B cell (primary cell): Measurements from ENCODE around the gene ALDH1A1. TPM values are rescaled to one million over a fixed set of nuclear protein-coding genes. Genes with fewer than 3 reads are reported as not detected.

Experiments
- ATAC-seq: fragments of 200-7000 bp; cut with Tn5 transposase; one replicate; pipeline ENCODE4 v1.10.0; 2021; ENCODE audit warnings: low read depth, mild to moderate bottlenecking, moderate number of reproducible peaks, moderate library complexity
- CTCF ChIA-PET: fragments of 350-600 bp; sonication (Branson Sonifier 250); formaldehyde crosslinking; loops from one replicate; lab custom pipeline; 2021; ENCODE audit warnings: antibody characterized with exemption, inconsistent platforms; lab: Charles Lee
- POLR2A ChIA-PET: fragments of 350-600 bp; sonication (Branson Sonifier 250); formaldehyde crosslinking; loops from one replicate; lab custom pipeline; 2021; ENCODE audit warnings: antibody characterized with exemption; lab: Charles Lee
- DNase-seq: peaks from one replicate; pipeline ENCODE4 v3.0.0; 2013
- H2AFZ ChIP-seq: 2 replicates; pipeline ENCODE4 v1.6.1; 2012; ENCODE audit warnings: mild to moderate bottlenecking, low read depth, low read length; ENCODE audit not compliant: insufficient read depth, poor library complexity, severe bottlenecking
- H3K27ac ChIP-seq, 2 donors: 1 replicate in 1 of 2; 2 replicates in 1 of 2; pipeline ENCODE4 v1.5.1; 2012 to 2013; ENCODE audit warnings: low read length in 2 of 2, mild to moderate bottlenecking in 2 of 2, moderate library complexity in 1 of 2
- H3K27me3 ChIP-seq, 4 experiments: fragments of 200-600 bp in 1 of 4; sonication (generic) in 1 of 4; replicated peaks in 1 of 4; 1 replicate in 2 of 4; 2 replicates in 2 of 4; pipeline versions ENCODE4 v1.6.1 to v1.7.0; 2013 to 2016; ENCODE audit warnings: low read length in 3 of 4, mild to moderate bottlenecking in 2 of 4, mixed read lengths in 1 of 4, moderate library complexity in 1 of 4; ENCODE audit not compliant: insufficient read depth in 4 of 4, control insufficient read depth in 3 of 4; ENCODE audit errors: control extremely low read depth in 1 of 4
- H3K36me3 ChIP-seq, 2 experiments: replicated peaks in 1 of 2; 1 replicate in 1 of 2; 2 replicates in 1 of 2; pipeline versions ENCODE4 v1.6.1 to v1.7.1; 2013; ENCODE audit warnings: low read length in 1 of 2; ENCODE audit not compliant: insufficient read depth in 2 of 2, control insufficient read depth in 1 of 2; ENCODE audit errors: control extremely low read depth in 1 of 2, extremely low read depth in 1 of 2
- H3K4me1 ChIP-seq, 2 donors: fragments of 200-600 bp in 1 of 2; sonication (generic) in 1 of 2; 1 replicate in 1 of 2; 2 replicates in 1 of 2; pipeline versions ENCODE4 v1.5.1 to v1.6.1; 2013 to 2017; ENCODE audit warnings: low read length in 2 of 2; ENCODE audit not compliant: control insufficient read depth in 2 of 2, insufficient read depth in 2 of 2
- H3K4me2 ChIP-seq: replicated peaks from 2 replicates; pipeline ENCODE3; 2012; ENCODE audit warnings: mild to moderate bottlenecking, low read depth, low read length; ENCODE audit not compliant: poor library complexity, severe bottlenecking
- H3K4me3 ChIP-seq, 5 experiments: fragments of 200-600 bp in 1 of 5; sonication (generic) in 1 of 5; 1 replicate in 3 of 5; 2 replicates in 2 of 5; pipeline versions ENCODE4 v1.5.1 to v1.7.0; 2011 to 2016; ENCODE audit warnings: low read length in 4 of 5, mild to moderate bottlenecking in 4 of 5, low read depth in 2 of 5, control low read depth in 1 of 5, moderate library complexity in 1 of 5; ENCODE audit not compliant: insufficient read depth in 1 of 5; ENCODE audit errors: control extremely low read depth in 1 of 5, extremely low read depth in 1 of 5
- H3K79me2 ChIP-seq: fragments of 200-600 bp; sonication (generic); one replicate; pipeline ENCODE4 v1.6.0; 2016; ENCODE audit warnings: low read length; ENCODE audit not compliant: control insufficient read depth, insufficient read depth
- H3K9ac ChIP-seq: fragments of 200-600 bp; sonication (generic); 2 replicates; pipeline ENCODE4 v1.6.1; 2017; ENCODE audit warnings: mild to moderate bottlenecking, low read length, moderate library complexity
- H3K9me3 ChIP-seq, 3 donors: one replicate each; pipeline versions ENCODE4 v1.6.1 to v1.7.1; 2013; ENCODE audit warnings: low read length in 2 of 3; ENCODE audit not compliant: control insufficient read depth in 2 of 3, insufficient read depth in 1 of 3; ENCODE audit errors: control extremely low read depth in 1 of 3
- H4K20me1 ChIP-seq: 2 replicates; pipeline ENCODE4 v1.6.0; 2012; ENCODE audit warnings: mild to moderate bottlenecking, low read length; ENCODE audit not compliant: insufficient read depth, control insufficient read depth, poor library complexity, severe bottlenecking
- H3K27ac Mint-ChIP-seq: one replicate; pipeline ENCODE4 v1.8.0; 2021; ENCODE audit warnings: mixed read lengths
- H3K27me3 Mint-ChIP-seq: one replicate; pipeline ENCODE4 v1.8.0; 2021; ENCODE audit warnings: mixed read lengths
- H3K4me1 Mint-ChIP-seq: one replicate; pipeline ENCODE4 v1.8.0; 2021; ENCODE audit warnings: mixed read lengths
- H3K4me3 Mint-ChIP-seq: one replicate; pipeline ENCODE4 v1.8.0; 2021; ENCODE audit warnings: mixed read lengths
- H3K9me3 Mint-ChIP-seq: one replicate; pipeline ENCODE4 v1.8.0; 2022; ENCODE audit warnings: mixed read lengths; ENCODE audit not compliant: insufficient read depth
- CTCF ChIP-seq: fragments of 200-600 bp; IDR thresholded peaks from one replicate; pipeline ENCODE4 v1.8.0; 2022; ENCODE audit warnings: antibody characterized with exemption, mild to moderate bottlenecking
- EZH2 ChIP-seq: IDR thresholded peaks from 2 replicates; pipeline ENCODE4 v1.6.1; 2012; ENCODE audit warnings: borderline replicate concordance, low read depth, mild to moderate bottlenecking, moderate library complexity, low read length; ENCODE audit not compliant: insufficient read depth, poor library complexity, severe bottlenecking
- WGBS: methylation state at CpG from one replicate; pipeline ENCODE4 v1.1.5; 2013; ENCODE audit warnings: missing lambda C conversion rate; ENCODE audit not compliant: insufficient coverage; 5-methylcytosine and 5-hydroxymethylcytosine counted together
- intact Hi-C: fragments of 100-400 bp; cut with micrococcal nuclease; formaldehyde crosslinking; loops from one replicate; pipeline ENCODE4 v1.10.0; 2022
- polyA plus RNA-seq: library from polyadenylated mRNA; depleted of rRNA; stranded (reverse); fragments of >200 nt; gene quantifications from 2 replicates; pipeline ENCODE4 v1.2.3, GENCODE V29; 2012
- total RNA-seq, 2 donors: library from RNA; stranded (reverse); fragments of 120-200 nt in 1 of 2; gene quantifications; 1 replicate in 1 of 2; 2 replicates in 1 of 2; pipeline versions ENCODE4 v1.2.3 to v1.2.4, GENCODE V29; 2013 to 2022

ALDH1A1 gene
- total and polyA plus RNA-seq, 2 donors (not counting 1 experiment from before 2014, with no cell fraction given), result 0.43 TPM; not detected in 1

DNA sequence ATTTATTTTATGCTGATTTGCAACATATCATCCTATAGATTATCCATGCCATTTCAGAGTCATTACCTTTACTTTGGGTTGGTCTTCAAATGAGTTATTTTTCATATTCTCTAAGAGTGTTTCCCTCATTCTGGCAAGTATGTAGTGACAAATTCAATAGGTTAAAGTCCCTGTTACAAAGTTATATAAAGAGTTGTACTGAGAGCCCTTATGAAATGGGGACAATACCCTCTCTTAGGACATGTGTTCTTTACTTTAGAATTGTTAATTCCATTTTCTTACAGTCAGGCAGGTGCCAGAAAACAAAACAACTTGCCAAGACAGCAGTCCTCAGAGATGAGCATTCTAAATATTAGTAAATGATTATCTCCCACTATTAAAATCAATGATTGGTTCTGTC lies 6.0 kb downstream of the ALDH1A1 start:
- H3K4me1 Mint-ChIP-seq, result peaks cover 5% of the 10 kb centered on the region
- H3K27ac ChIP-seq, result no peak overlapping the region
- no peak overlapping the region for H3K4me2 ChIP-seq
- H3K4me3 Mint-ChIP-seq, result no peak overlapping the region
- H3K36me3 ChIP-seq, result no peaks in the 10 kb centered on the region
- DNase-seq (no peak), ATAC-seq (no peak)
- intact Hi-C loops, result no loop called here
- H3K4me3 ChIP-seq, result no peak overlapping the region
- H3K27me3 ChIP-seq, result peaks cover 0 to 9% (median 0%) of the 10 kb centered on the region in 4 experiments
- H4K20me1 ChIP-seq, result no peaks in the 10 kb centered on the region
- H3K9ac ChIP-seq, result no peak overlapping the region
- peaks cover 0 to 4% of the 10 kb centered on the region in 2 donors for H3K4me1 ChIP-seq
- no peaks in the 10 kb centered on the region for H3K9me3 Mint-ChIP-seq
- TF ChIP-seq EZH2 (no peak), CTCF (no peak)
- H2AFZ ChIP-seq, result no peak overlapping the region
- ChIA-PET POLR2A (no interaction called here), CTCF (no interaction called here)
- H3K79me2 ChIP-seq, result no peaks in the 10 kb centered on the region
- H3K27ac Mint-ChIP-seq, result no peak overlapping the region
- peaks cover 18% of the 10 kb centered on the region for H3K27me3 Mint-ChIP-seq
- no peaks in the 10 kb centered on the region for H3K9me3 ChIP-seq

DNA sequence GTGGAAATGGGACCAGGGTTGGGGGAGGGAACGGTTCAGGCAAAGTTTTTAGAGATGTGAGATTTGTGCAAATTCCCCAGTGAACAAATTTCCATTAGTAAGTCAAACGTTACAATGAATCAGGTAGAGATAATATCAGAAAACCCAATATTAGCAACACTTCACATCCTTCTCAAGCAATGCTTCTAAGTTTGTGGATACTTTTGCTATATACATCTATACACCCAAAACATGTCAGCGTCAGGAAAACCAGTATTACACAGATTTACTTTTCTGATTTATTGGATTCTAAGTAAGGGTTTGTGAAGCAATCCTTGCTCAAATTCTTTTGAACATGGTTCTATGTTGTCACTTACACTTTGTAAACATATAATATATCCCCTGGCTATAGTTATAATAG lies 6.5 kb downstream of the ALDH1A1 start:
- TF ChIP-seq EZH2 (no peak), CTCF (no peak)
- H3K27ac ChIP-seq, result no peak overlapping the region
- Mint-ChIP-seq H3K27ac (no peak overlapping the region), H3K9me3 (no peaks in the 10 kb centered on the region), H3K4me3 (no peak overlapping the region), H3K4me1 (peaks cover 3% of the 10 kb centered on the region), H3K27me3 (peaks cover 18% of the 10 kb centered on the region)
- H2AFZ ChIP-seq, result no peak overlapping the region
- H3K27me3 ChIP-seq, result peaks cover 0 to 9% (median 0%) of the 10 kb centered on the region in 4 experiments
- intact Hi-C loops, result no loop called here
- CTCF ChIA-PET, result no interaction called here
- DNase-seq (no peak), ATAC-seq (no peak)
- no CpG with 5 or more reads among the region's 3 CpGs for WGBS
- H3K36me3 ChIP-seq, result no peaks in the 10 kb centered on the region
- no peaks in the 10 kb centered on the region for H4K20me1 ChIP-seq
- H3K9me3 ChIP-seq, result no peaks in the 10 kb centered on the region
- H3K4me1 ChIP-seq, result no peaks in the 10 kb centered on the region
- H3K9ac ChIP-seq, result no peak overlapping the region
- H3K4me3 ChIP-seq, result no peak overlapping the region
- POLR2A ChIA-PET, result no interaction called here
- H3K79me2 ChIP-seq, result no peaks in the 10 kb centered on the region
- H3K4me2 ChIP-seq, result no peak overlapping the region
